PFSK-1 (cell line): ENCODE measurements around the gene TOP1.

Source experiments
- FOXP2 ChIP-seq: optimal IDR thresholded peaks from 2 replicates; pipeline ENCODE3; 2011; ENCODE audit warnings: borderline replicate concordance, control low read depth, inconsistent platforms; ENCODE audit not compliant: insufficient read depth; ENCODE audit errors: extremely low read length, extremely low read depth
- POLR2AphosphoS5 ChIP-seq: IDR thresholded peaks from 2 replicates; pipeline ENCODE4 v1.6.1; 2012; ENCODE audit warnings: low read depth, mild to moderate bottlenecking, control low read depth, low read length, moderate library complexity
- SIN3A ChIP-seq: IDR thresholded peaks from 2 replicates; pipeline ENCODE4 v1.6.1; 2012; ENCODE audit warnings: mild to moderate bottlenecking, low read length, moderate library complexity, borderline replicate concordance; ENCODE audit not compliant: insufficient read depth
- TAF1 ChIP-seq: IDR thresholded peaks from 2 replicates; pipeline ENCODE4 v1.6.1; 2012; ENCODE audit warnings: low read length, control low read depth, borderline replicate concordance; ENCODE audit not compliant: insufficient read depth
- TF ChIP-seq, protein P1 (sequence below), 2 experiments: IDR thresholded peaks; 2 replicates each; pipeline versions ENCODE4 v1.6.1 to v1.8.0; 2011 to 2012; ENCODE audit warnings: low read depth in 2 of 2, low read length in 2 of 2, control low read depth in 1 of 2, inconsistent platforms in 1 of 2, mild to moderate bottlenecking in 1 of 2, moderate library complexity in 1 of 2; ENCODE audit not compliant: insufficient read depth in 1 of 2

TOP1 gene

DNA sequence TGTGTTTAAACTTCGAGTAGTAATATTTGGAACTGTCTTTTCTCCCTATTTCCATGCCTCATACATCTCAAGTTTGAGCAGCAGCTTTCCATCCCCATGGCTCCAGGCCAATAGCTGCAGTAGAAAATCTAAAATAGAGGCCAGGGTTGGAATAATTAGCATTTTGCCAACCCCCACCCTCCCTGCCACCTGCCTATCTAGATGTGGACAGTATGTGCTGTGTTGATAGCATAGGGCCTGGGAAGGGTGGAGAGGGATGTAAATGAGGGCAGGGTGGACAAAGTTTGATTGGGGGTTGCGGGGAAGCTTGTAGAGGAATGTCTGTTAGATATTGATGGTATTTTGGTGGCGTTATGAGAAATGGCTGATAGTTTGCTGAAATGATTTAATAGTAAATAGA lies 5.6 kb downstream of the TOP1 start:
- TF ChIP-seq SIN3A (no peak), FOXP2 (no peak), TAF1 (no peak), POLR2AphosphoS5 (no peak)
- TF ChIP-seq, protein P1, sequence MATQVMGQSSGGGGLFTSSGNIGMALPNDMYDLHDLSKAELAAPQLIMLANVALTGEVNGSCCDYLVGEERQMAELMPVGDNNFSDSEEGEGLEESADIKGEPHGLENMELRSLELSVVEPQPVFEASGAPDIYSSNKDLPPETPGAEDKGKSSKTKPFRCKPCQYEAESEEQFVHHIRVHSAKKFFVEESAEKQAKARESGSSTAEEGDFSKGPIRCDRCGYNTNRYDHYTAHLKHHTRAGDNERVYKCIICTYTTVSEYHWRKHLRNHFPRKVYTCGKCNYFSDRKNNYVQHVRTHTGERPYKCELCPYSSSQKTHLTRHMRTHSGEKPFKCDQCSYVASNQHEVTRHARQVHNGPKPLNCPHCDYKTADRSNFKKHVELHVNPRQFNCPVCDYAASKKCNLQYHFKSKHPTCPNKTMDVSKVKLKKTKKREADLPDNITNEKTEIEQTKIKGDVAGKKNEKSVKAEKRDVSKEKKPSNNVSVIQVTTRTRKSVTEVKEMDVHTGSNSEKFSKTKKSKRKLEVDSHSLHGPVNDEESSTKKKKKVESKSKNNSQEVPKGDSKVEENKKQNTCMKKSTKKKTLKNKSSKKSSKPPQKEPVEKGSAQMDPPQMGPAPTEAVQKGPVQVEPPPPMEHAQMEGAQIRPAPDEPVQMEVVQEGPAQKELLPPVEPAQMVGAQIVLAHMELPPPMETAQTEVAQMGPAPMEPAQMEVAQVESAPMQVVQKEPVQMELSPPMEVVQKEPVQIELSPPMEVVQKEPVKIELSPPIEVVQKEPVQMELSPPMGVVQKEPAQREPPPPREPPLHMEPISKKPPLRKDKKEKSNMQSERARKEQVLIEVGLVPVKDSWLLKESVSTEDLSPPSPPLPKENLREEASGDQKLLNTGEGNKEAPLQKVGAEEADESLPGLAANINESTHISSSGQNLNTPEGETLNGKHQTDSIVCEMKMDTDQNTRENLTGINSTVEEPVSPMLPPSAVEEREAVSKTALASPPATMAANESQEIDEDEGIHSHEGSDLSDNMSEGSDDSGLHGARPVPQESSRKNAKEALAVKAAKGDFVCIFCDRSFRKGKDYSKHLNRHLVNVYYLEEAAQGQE (IDR thresholded peaks at IDR 0.05; ENCODE audit: insufficient read depth in 1 of 2, low read depth in 2 of 2, low read length in 2 of 2): no peak

DNA sequence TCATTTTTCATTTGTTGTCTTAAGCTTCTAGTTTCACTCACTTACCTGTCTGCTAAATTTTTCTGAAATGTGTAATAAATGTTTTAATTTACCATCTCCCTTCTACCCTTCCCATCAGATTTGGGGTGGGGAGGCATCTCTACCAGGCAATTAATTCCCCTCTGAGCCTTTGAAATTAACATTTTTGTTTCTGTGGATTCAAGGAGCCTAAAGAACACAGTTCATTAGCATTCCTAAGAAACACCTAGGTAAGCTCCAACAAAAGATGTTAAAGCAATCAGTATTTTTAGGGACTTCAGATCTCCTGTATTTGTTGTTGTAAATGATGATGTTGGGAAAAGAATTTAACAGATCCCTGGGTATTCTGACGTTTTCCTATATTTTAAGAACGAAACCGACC lies 6.6 kb downstream of the TOP1 start:
- TF ChIP-seq SIN3A: no peak
- TF ChIP-seq FOXP2: no peak
- TF ChIP-seq, protein P1 (IDR thresholded peaks at IDR 0.05; ENCODE audit: insufficient read depth in 1 of 2, low read depth in 2 of 2, low read length in 2 of 2): no peak
- TF ChIP-seq TAF1: no peak
- no peak for TF ChIP-seq POLR2AphosphoS5

DNA sequence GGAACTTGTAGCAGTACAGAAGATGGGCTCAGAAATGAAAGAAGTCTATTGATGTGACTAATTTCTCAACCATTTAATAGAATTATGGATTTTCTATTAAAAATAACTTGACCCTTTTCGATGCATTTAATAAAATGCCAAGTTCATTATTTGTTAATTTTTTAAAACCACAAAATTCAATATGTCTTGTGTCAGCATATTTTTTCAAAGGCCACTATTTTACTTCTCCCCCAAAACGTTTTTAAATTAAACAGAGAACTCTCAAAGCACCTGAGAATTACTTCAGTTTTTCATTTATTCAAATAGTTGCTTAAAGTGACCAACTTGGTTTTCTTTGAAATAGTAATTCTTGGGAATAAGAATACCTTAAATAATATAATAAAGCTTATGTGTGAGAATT lies 8.6 kb downstream of the TOP1 start:
- no peak for TF ChIP-seq FOXP2
- TF ChIP-seq, protein P1 (IDR thresholded peaks at IDR 0.05; ENCODE audit: insufficient read depth in 1 of 2, low read depth in 2 of 2, low read length in 2 of 2): no peak
- TF ChIP-seq TAF1: no peak
- TF ChIP-seq SIN3A: no peak

DNA sequence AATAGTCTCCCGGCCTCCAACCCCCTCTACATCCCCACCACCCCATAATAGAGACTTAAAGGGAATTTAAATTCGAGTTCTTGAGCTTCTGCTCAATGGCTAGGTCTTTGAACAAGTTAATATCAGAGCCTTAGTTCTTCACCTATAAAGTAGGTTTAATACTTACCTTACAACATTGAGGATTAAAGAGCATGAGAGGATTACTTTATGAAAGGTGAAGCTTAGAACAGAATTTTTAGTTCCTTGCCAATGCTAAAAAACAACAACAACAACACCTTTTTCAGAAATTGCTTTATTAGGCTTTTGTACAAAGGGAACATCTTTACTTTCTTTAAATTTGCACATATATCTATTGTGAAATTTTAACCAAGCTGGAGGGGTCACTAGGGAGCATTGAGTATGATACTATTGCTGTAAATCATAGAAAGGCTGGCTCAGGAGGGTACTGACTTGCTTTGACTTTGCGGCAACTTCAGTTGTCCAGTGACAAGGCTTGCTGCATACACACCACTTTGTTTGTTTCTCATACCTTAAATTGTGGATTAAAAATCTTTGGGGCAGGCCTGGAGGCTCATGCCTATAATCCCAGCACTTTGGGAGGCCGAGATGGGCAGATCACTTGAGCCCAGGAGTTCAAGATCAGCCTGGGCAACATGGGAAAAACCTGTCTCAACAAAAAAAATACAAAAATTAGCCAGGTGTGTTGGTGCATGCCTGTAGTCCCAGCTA lies 9.7 kb downstream of the TOP1 start:
- TF ChIP-seq, protein P1 (IDR thresholded peaks at IDR 0.05; ENCODE audit: insufficient read depth in 1 of 2, low read depth in 2 of 2, low read length in 2 of 2): no peak
- no peak for TF ChIP-seq FOXP2
- TF ChIP-seq SIN3A: no peak
- TF ChIP-seq TAF1: no peak
- no peak for TF ChIP-seq POLR2AphosphoS5

DNA sequence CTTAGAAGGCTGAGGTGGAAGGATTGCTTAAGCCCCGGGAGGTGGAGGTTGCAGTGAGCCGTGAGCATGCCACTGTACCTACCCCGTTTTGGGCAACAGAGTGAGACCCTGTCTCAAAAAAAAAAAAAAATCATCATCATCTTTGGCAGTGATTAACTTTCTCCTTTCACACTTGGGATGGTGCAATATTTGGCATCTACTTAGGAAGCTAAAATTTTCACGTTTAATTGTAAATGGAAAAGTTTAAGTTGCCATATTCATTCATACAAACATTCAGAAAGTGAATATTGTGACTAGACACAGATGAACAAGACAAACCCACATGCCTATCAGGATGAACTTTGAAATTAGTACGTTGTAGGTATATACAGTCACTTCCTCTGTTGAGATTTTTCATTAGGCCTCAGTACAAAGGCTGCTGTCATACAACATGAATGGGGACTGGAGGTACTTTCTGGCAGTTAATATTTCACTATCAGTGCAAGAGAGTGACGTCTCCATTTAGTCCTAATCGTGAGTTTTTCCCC lies 10.3 kb downstream of the TOP1 start:
- TF ChIP-seq, protein P1 (IDR thresholded peaks at IDR 0.05; ENCODE audit: insufficient read depth in 1 of 2, low read depth in 2 of 2, low read length in 2 of 2): no peak
- TF ChIP-seq TAF1: no peak
- TF ChIP-seq POLR2AphosphoS5: no peak
- TF ChIP-seq SIN3A: no peak
